IMR-90 (cell line): ENCODE measurements around the gene DLGAP4. TPM values are rescaled to one million over a fixed set of nuclear protein-coding genes. Genes with fewer than 3 reads are reported as not detected.

Experiments
- ATAC-seq: fragments of 200-7000 bp; cut with Tn5 transposase; 2 replicates; pipeline ENCODE4 v1.9.1; 2020; ENCODE audit warnings: low read depth, mild to moderate bottlenecking, moderate library complexity
- BruUV-seq: library from RNA; stranded (reverse); fragments of 400-500 nt; replicated peaks from 2 replicates; lab custom pipeline; 2021; lab: Mats Ljungman, UMichigan
- CTCF ChIA-PET: fragments of 300-600 bp; formaldehyde crosslinking; extraction: SDS; loops from one replicate; lab custom pipeline; 2021; ENCODE audit warnings: antibody characterized with exemption; lab: Yijun Ruan, JAX
- POLR2A ChIA-PET: fragments of 300-600 bp; sonication (Branson Sonifier 250); formaldehyde crosslinking; loops from one replicate; lab custom pipeline; 2022; ENCODE audit warnings: antibody characterized with exemption; ENCODE audit not compliant: unreplicated experiment; lab: Charles Lee
- DNase-seq: peaks from one replicate; pipeline ENCODE4 v3.0.0; 2013
- H2AFZ ChIP-seq: replicated peaks from 2 replicates; pipeline ENCODE3; 2013; ENCODE audit warnings: low read length, mild to moderate bottlenecking; ENCODE audit not compliant: poor library complexity
- H2AK5ac ChIP-seq: 2 replicates; pipeline ENCODE4 v1.6.1; 2013; ENCODE audit warnings: low read depth, low read length, inconsistent platforms
- H2AK9ac ChIP-seq: replicated peaks from 2 replicates; pipeline ENCODE3; 2013; ENCODE audit warnings: mild to moderate bottlenecking, low read depth, low read length, moderate library complexity; ENCODE audit not compliant: poor library complexity
- H2BK120ac ChIP-seq: 2 replicates; pipeline ENCODE4 v1.6.1; 2013; ENCODE audit warnings: low read depth, low read length, inconsistent platforms
- H2BK15ac ChIP-seq: 3 replicates; pipeline ENCODE4 v1.6.1; 2013; ENCODE audit warnings: low read depth, low read length, inconsistent platforms
- H2BK20ac ChIP-seq: 2 replicates; pipeline ENCODE4 v1.6.1; 2013; ENCODE audit warnings: low read depth, mild to moderate bottlenecking, inconsistent platforms, low read length, moderate library complexity
- H2BK5ac ChIP-seq: 2 replicates; pipeline ENCODE4 v1.6.1; 2013; ENCODE audit warnings: mild to moderate bottlenecking, low read depth, low read length, inconsistent platforms; ENCODE audit not compliant: poor library complexity, severe bottlenecking
- H3K14ac ChIP-seq: replicated peaks from 2 replicates; pipeline ENCODE4 v1.6.1; 2013; ENCODE audit warnings: low read depth, low read length, inconsistent platforms
- H3K18ac ChIP-seq: 2 replicates; pipeline ENCODE4 v1.6.1; 2013; ENCODE audit warnings: low read depth, low read length, control low read depth
- H3K23ac ChIP-seq: 2 replicates; pipeline ENCODE4 v1.6.1; 2013; ENCODE audit warnings: low read depth, low read length, inconsistent platforms
- H3K27ac ChIP-seq: 2 replicates; pipeline ENCODE4 v1.5.1; 2013; ENCODE audit warnings: mild to moderate bottlenecking, control low read depth, low read length; ENCODE audit not compliant: insufficient read depth
- H3K27me3 ChIP-seq: 2 replicates; pipeline ENCODE4 v1.6.1; 2013; ENCODE audit warnings: low read length; ENCODE audit not compliant: control insufficient read depth, insufficient read depth
- H3K36me3 ChIP-seq: 2 replicates; pipeline ENCODE4 v1.6.1; 2013; ENCODE audit warnings: low read length, mixed read lengths; ENCODE audit not compliant: control insufficient read depth, insufficient read depth
- H3K4ac ChIP-seq: 2 replicates; pipeline ENCODE4 v1.6.1; 2013; ENCODE audit warnings: low read depth, low read length, inconsistent platforms
- H3K4me1 ChIP-seq: 2 replicates; pipeline ENCODE4 v1.6.1; 2013; ENCODE audit warnings: low read length, mixed read lengths; ENCODE audit not compliant: control insufficient read depth, insufficient read depth
- H3K4me2 ChIP-seq: 2 replicates; pipeline ENCODE4 v1.6.1; 2013; ENCODE audit warnings: low read depth, mild to moderate bottlenecking, control low read depth, low read length, moderate library complexity
- H3K4me3 ChIP-seq: 2 replicates; pipeline ENCODE4 v1.5.1; 2013; ENCODE audit warnings: low read depth, mild to moderate bottlenecking, control low read depth, low read length, moderate library complexity; ENCODE audit not compliant: insufficient read depth
- H3K56ac ChIP-seq: 2 replicates; pipeline ENCODE4 v1.6.1; 2013; ENCODE audit warnings: low read length, inconsistent platforms; ENCODE audit not compliant: insufficient read depth; ENCODE audit errors: extremely low read depth
- H3K79me1 ChIP-seq, 2 experiments: 2 replicates each; pipeline ENCODE4 v1.6.1; 2013; ENCODE audit warnings: low read length in 2 of 2, inconsistent platforms in 1 of 2, low read depth in 1 of 2
- H3K9ac ChIP-seq: 2 replicates; pipeline ENCODE4 v1.6.1; 2013; ENCODE audit warnings: low read depth, low read length, control low read depth
- H3K9me1 ChIP-seq: 2 replicates; pipeline ENCODE4 v1.6.1; 2013; ENCODE audit warnings: low read length, inconsistent platforms; ENCODE audit not compliant: insufficient read depth
- H3K9me3 ChIP-seq: 2 replicates; pipeline ENCODE4 v1.6.1; 2013; ENCODE audit warnings: low read length; ENCODE audit not compliant: control insufficient read depth, insufficient read depth
- H4K20me1 ChIP-seq: 2 replicates; pipeline ENCODE4 v1.6.1; 2013; ENCODE audit warnings: low read length, inconsistent platforms; ENCODE audit not compliant: insufficient read depth
- H4K5ac ChIP-seq: 2 replicates; pipeline ENCODE4 v1.6.1; 2013; ENCODE audit warnings: mild to moderate bottlenecking, low read depth, low read length, control low read depth
- H4K8ac ChIP-seq, 2 experiments: 2 replicates each; pipeline ENCODE4 v1.6.1; 2013; ENCODE audit warnings: low read depth in 2 of 2, low read length in 2 of 2, control low read depth in 1 of 2, inconsistent platforms in 1 of 2
- H4K91ac ChIP-seq: 2 replicates; pipeline ENCODE4 v1.6.1; 2013; ENCODE audit warnings: low read depth, low read length, inconsistent platforms; ENCODE audit not compliant: insufficient read depth
- MAFK ChIP-seq: IDR thresholded peaks from 2 replicates; pipeline ENCODE4 v1.6.1; 2012; ENCODE audit warnings: low read depth, low read length, improper control_type of control experiment
- WGBS, 2 experiments: methylation state at CpG; one replicate each; pipeline versions ENCODE4 v1.1.5 to v1.1.7; 2013; ENCODE audit warnings: missing lambda C conversion rate in 2 of 2; ENCODE audit not compliant: insufficient read length in 1 of 2; ENCODE audit errors: extremely low coverage in 2 of 2; 5-methylcytosine and 5-hydroxymethylcytosine counted together
- dilution Hi-C: fragments of 300-500 bp; cut with HindIII; formaldehyde crosslinking; loops from one replicate; pipeline ENCODE4 v1.14.3; 2018; ENCODE audit warnings: low sequenced_read_pairs; ENCODE audit not compliant: unreplicated experiment
- in situ Hi-C: fragments of 300-500 bp; cut with MboI; formaldehyde crosslinking; loops from 3 replicates; pipeline ENCODE4 v1.14.3; 2019; ENCODE audit warnings: low sequenced_read_pairs, inconsistent platforms, mixed read lengths
- intact Hi-C: fragments of 100-400 bp; cut with micrococcal nuclease; formaldehyde crosslinking; loops from 2 replicates; pipeline ENCODE4 v1.10.0; 2022
- polyA plus RNA-seq, 3 experiments: library from polyadenylated mRNA; depleted of rRNA; stranded (reverse); fragments of >200 nt; gene quantifications; 2 replicates each; pipeline ENCODE4 v1.2.3, GENCODE V29; 2012; ENCODE audit warnings: low replicate concordance in 1 of 3
- total RNA-seq: library from RNA; depleted of rRNA; stranded (reverse); fragments of >200 nt; gene quantifications from 2 replicates; pipeline ENCODE4 v1.2.3, GENCODE V29; 2012
- TF ChIP-seq, protein P1 (sequence below): fragments of 150-350 bp; IDR thresholded peaks from 2 replicates; pipeline ENCODE4 v1.6.1; 2016; ENCODE audit warnings: low read depth, mild to moderate bottlenecking, low read length, moderate library complexity, borderline replicate concordance

Gene DLGAP4
- total and polyA plus RNA-seq, 2 of the 4 experiments (the other 2 are of a cell fraction): 32.3 to 73.2 TPM

- H2BK15ac ChIP-seq: no peak overlapping the region
- H3K4ac ChIP-seq: no peak overlapping the region
- H3K4me1 ChIP-seq: peaks cover 3% of the 10 kb centered on the region; the same call in 1 of the 2 replicates
- no peak overlapping the region for H3K27ac ChIP-seq
- ATAC-seq (no peak), DNase-seq (no peak)
- H3K27me3 ChIP-seq: no peaks in the 10 kb centered on the region
- no peak overlapping the region for H2AFZ ChIP-seq
- H4K5ac ChIP-seq: no peak overlapping the region
- no peak overlapping the region for H4K91ac ChIP-seq
- dilution Hi-C loops: no loop called here
- no peak overlapping the region for H2BK20ac ChIP-seq
- peaks cover 63% of the 10 kb centered on the region for H3K36me3 ChIP-seq
- peaks cover 26 to 86% of the 10 kb centered on the region in 2 experiments; a peak in 3 of 4 replicates for H3K79me1 ChIP-seq
- no peak overlapping the region for H4K8ac ChIP-seq
- H2BK5ac ChIP-seq: no peak overlapping the region
- no peak overlapping the region for H2AK9ac ChIP-seq
- BruUV-seq: no TSS peak
- no CpG with 5 or more reads among the region's 3 CpGs for WGBS, 2 experiments
- H3K14ac ChIP-seq: no peak overlapping the region
- peaks cover 20% of the 10 kb centered on the region for H3K9me1 ChIP-seq
- no peak for TF ChIP-seq MAFK
- TF ChIP-seq, protein P1, sequence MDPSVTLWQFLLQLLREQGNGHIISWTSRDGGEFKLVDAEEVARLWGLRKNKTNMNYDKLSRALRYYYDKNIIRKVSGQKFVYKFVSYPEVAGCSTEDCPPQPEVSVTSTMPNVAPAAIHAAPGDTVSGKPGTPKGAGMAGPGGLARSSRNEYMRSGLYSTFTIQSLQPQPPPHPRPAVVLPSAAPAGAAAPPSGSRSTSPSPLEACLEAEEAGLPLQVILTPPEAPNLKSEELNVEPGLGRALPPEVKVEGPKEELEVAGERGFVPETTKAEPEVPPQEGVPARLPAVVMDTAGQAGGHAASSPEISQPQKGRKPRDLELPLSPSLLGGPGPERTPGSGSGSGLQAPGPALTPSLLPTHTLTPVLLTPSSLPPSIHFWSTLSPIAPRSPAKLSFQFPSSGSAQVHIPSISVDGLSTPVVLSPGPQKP: no peak
- no peaks in the 10 kb centered on the region for H3K9me3 ChIP-seq
- intact Hi-C loops: no loop called here
- ChIA-PET CTCF (no interaction called here), POLR2A (interaction anchor here (0.6 kb wide), 1 partner anchor 22 kb away, joined by 8 read pairs; no protein-coding TSS in a partner anchor)
- no peak overlapping the region for H3K18ac ChIP-seq
- H2AK5ac ChIP-seq: no peak overlapping the region
- H2BK120ac ChIP-seq: no peak overlapping the region
- in situ Hi-C loops: no loop called here
- no peak overlapping the region for H3K4me2 ChIP-seq
- peaks cover 79% of the 10 kb centered on the region for H4K20me1 ChIP-seq
- no peak overlapping the region for H3K56ac ChIP-seq
- no peak overlapping the region for H3K4me3 ChIP-seq
- H3K9ac ChIP-seq: no peak overlapping the region
- H3K23ac ChIP-seq: no peak overlapping the region
Measured at GRCh38 chr20:36501367-36502006, 195.3 kb downstream of the DLGAP4 start.
